Psoas muscle (tissue), 8 donors: ENCODE results near the gene STX16. TPM values are rescaled to one million over a fixed set of nuclear protein-coding genes. Genes with fewer than 3 reads are reported as not detected.

Experiments used
- ATAC-seq, 4 donors: fragments of 200-7000 bp; cut with Tn5 transposase; one replicate each; pipeline ENCODE4 v1.9.1; 2020; ENCODE audit warnings: moderate library complexity in 3 of 4, mild to moderate bottlenecking in 2 of 4
- DNase-seq, 2 donors: peaks; one replicate each; pipeline ENCODE4 v3.0.0-alpha.2; 2020
- H3K27ac ChIP-seq: fragments of 200-600 bp; one replicate; pipeline ENCODE4 v1.8.0; 2022
- H3K27me3 ChIP-seq, 3 donors: fragments of 200-600 bp in 1 of 3; one replicate each; pipeline versions ENCODE4 v1.6.1 to v1.8.0; 2013 to 2022; ENCODE audit warnings: low read length in 2 of 3, mild to moderate bottlenecking in 2 of 3, moderate library complexity in 1 of 3; ENCODE audit not compliant: insufficient read depth in 3 of 3
- H3K36me3 ChIP-seq, 2 donors: fragments of 200-600 bp in 1 of 2; one replicate each; pipeline versions ENCODE4 v1.6.1 to v1.8.0; 2013 to 2022; ENCODE audit warnings: low read depth in 1 of 2, mild to moderate bottlenecking in 1 of 2, moderate library complexity in 1 of 2; ENCODE audit not compliant: insufficient read depth in 1 of 2
- H3K4me1 ChIP-seq: fragments of 200-600 bp; one replicate; pipeline ENCODE4 v1.8.0; 2022
- H3K4me3 ChIP-seq: fragments of 200-600 bp; one replicate; pipeline ENCODE4 v1.8.0; 2022; ENCODE audit warnings: mild to moderate bottlenecking
- H3K9me3 ChIP-seq: fragments of 200-600 bp; one replicate; pipeline ENCODE4 v1.8.0; 2022
- CTCF ChIP-seq: fragments of 200-600 bp; IDR thresholded peaks from one replicate; pipeline ENCODE4 v1.8.0; 2022; ENCODE audit warnings: antibody characterized with exemption
- WGBS, 3 donors: extraction: QIAGEN DNeasy Blood & Tissue Kit; methylation state at CpG; one replicate each; pipeline versions ENCODE4 v1.1.6 to v1.1.7; 2013; 5-methylcytosine and 5-hydroxymethylcytosine counted together
- intact Hi-C, 2 donors: fragments of 100-400 bp; cut with DNase I; formaldehyde crosslinking; loops; one replicate each; pipeline versions ENCODE4 v1.11.0 to v1.14.2; 2022
- polyA plus RNA-seq, 3 donors: library from polyadenylated mRNA; stranded (reverse); fragments of 200-250 nt; gene quantifications; one replicate each; pipeline ENCODE4 v1.2.3, GENCODE V29; 2013
- total RNA-seq, 4 donors: library from RNA; stranded (reverse); fragmentation: NEBNext Ultra II Directional in 2 of 4; extraction: Animal tissue kit (Norgen Biotek cat#: 25700) in 2 of 4; gene quantifications; one replicate each; pipeline versions ENCODE4 v1.2.1 to v1.2.4, GENCODE V29; 2021 to 2023
- donor health status: healthy with polysubstance abuse.
- donor health status: DM: no; HTN: no; CAD: no; lungs with moderate emphysema.
- donor health status: Bipolar disorder and iron deficiency.
- donor health status: healthy.
- donor health status: DM: yes; HTN: yes; CAD: no.
- donor health status: DM: no; HTN: no; CAD: no.
- donor health status: DM: no; HTN: no; CAD: no.
- donor health status: DM: yes; HTN: yes; CAD: no.

Gene STX16
- total and polyA plus RNA-seq, 7 donors, result 17.5 to 58.1 (median 20.0) TPM

- Histone ChIP-seq H3K27ac (no peak overlapping the region), H3K4me3 (no peak overlapping the region), H3K27me3 (no peaks in the 10 kb centered on the region), H3K36me3 (peaks cover 0 to 30% of the 10 kb centered on the region in 2 donors), H3K4me1 (no peaks in the 10 kb centered on the region), H3K9me3 (no peaks in the 10 kb centered on the region)
- intact Hi-C loops, result no loop called here
- no peak for TF ChIP-seq CTCF
- peak in 1 of 2 donors; percentile 29 for DNase-seq
- WGBS, 3 donors, result 87 to 89% (median 89%) methylated on average over 13 to 14 of the region's 14 CpGs
- ATAC-seq, result no peak
These were observed 63.9 kb downstream of the STX16 start for GRCh38 chr20:58714923-58715351.

- TF ChIP-seq CTCF, result no peak
- 84 to 87% (median 86%) methylated on average over 11 of the region's 11 CpGs for WGBS, 3 donors
- peak in 1 of 2 donors; percentile 8 for DNase-seq
These were observed 64.3 kb downstream of the STX16 start for GRCh38 chr20:58715391-58715800.

GRCh38 chr20:58715801-58716475 lies 64.9 kb downstream of the STX16 start:
- peak in 1 of 4 donors; percentile 6 for ATAC-seq
- H3K9me3 ChIP-seq, result no peaks in the 10 kb centered on the region
- peaks cover 0 to 6% (median 0%) of the 10 kb centered on the region in 3 donors for H3K27me3 ChIP-seq
- intact Hi-C loops, result no loop called here
- 85 to 89% (median 89%) methylated on average over 17 to 18 of the region's 18 CpGs for WGBS, 3 donors
- H3K4me1 ChIP-seq, result no peaks in the 10 kb centered on the region
- TF ChIP-seq CTCF, result no peak
- DNase-seq, result peak; percentile 10 to 29
- peaks cover 0 to 30% of the 10 kb centered on the region in 2 donors for H3K36me3 ChIP-seq
- no peak overlapping the region for H3K27ac ChIP-seq
- H3K4me3 ChIP-seq, result no peak overlapping the region

More at GRCh38 chr20:58715391-58715800, 64.3 kb downstream of the STX16 start:
- peaks cover 0 to 30% of the 10 kb centered on the region in 2 donors for H3K36me3 ChIP-seq
- no peak for ATAC-seq
- H3K4me3 ChIP-seq, result no peak overlapping the region
- H3K27ac ChIP-seq, result no peak overlapping the region
- no peaks in the 10 kb centered on the region for H3K4me1 ChIP-seq
- intact Hi-C loops, result no loop called here
- peaks cover 0 to 1% (median 0%) of the 10 kb centered on the region in 3 donors for H3K27me3 ChIP-seq
- no peaks in the 10 kb centered on the region for H3K9me3 ChIP-seq

GRCh38 chr20:58716476-58717277 lies 65.6 kb downstream of the STX16 start:
- no peak for TF ChIP-seq CTCF
- Histone ChIP-seq H3K27me3 (peaks cover 0 to 14% (median 0%) of the 10 kb centered on the region in 3 donors), H3K4me1 (no peaks in the 10 kb centered on the region), H3K36me3 (peaks cover 0 to 30% of the 10 kb centered on the region in 2 donors), H3K4me3 (no peak overlapping the region), H3K9me3 (no peaks in the 10 kb centered on the region), H3K27ac (no peak overlapping the region)
- intact Hi-C loops, result no loop called here
- peak; percentile 10 to 49 for DNase-seq
- 43 to 46% (median 45%) methylated on average over 23 of the region's 23 CpGs for WGBS, 3 donors
- ATAC-seq, result peak in 2 of 4 donors; percentile 8 to 11
